ENCODE results near the gene HRAS.

Gene HRAS

DNA sequence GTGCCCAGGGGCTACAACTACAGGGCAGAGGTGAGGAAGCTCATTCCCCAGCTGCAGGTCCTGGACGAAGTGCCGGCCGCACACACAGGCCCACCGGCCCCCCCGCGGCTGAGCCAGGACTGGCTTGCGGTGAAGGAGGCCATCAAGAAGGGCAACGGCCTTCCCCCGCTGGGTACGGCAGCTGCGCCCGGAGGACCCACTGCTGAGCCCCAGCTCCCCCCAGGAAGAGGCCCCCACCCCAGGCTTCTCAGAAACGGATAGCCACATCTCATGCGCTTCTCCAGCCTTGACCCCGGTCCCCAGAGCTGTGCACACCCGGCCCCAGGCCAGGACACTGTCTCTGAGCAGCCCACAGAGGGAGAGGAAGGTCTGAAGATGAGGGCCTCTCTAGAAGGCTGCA, 15.8 kb upstream of the HRAS start:
- Histone ChIP-seq H3K27me3 (replicated peaks) (peaks cover 19% of the 10 kb centered on the region), H3K27ac (no peak overlapping the region), H3K4me3 (ENCODE audit: low read depth, low read length) (no peak overlapping the region), H3K36me3 (replicated peaks) (no peaks in the 10 kb centered on the region)
- DNase-seq: no peak
- in situ Hi-C loops (cut with HindIII; ENCODE audit: low pct_ligation_motif_present, low sequenced_read_pairs): no loop called here
- TF ChIP-seq, protein P1, sequence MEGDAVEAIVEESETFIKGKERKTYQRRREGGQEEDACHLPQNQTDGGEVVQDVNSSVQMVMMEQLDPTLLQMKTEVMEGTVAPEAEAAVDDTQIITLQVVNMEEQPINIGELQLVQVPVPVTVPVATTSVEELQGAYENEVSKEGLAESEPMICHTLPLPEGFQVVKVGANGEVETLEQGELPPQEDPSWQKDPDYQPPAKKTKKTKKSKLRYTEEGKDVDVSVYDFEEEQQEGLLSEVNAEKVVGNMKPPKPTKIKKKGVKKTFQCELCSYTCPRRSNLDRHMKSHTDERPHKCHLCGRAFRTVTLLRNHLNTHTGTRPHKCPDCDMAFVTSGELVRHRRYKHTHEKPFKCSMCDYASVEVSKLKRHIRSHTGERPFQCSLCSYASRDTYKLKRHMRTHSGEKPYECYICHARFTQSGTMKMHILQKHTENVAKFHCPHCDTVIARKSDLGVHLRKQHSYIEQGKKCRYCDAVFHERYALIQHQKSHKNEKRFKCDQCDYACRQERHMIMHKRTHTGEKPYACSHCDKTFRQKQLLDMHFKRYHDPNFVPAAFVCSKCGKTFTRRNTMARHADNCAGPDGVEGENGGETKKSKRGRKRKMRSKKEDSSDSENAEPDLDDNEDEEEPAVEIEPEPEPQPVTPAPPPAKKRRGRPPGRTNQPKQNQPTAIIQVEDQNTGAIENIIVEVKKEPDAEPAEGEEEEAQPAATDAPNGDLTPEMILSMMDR (IDR thresholded peaks at IDR 0.05; ENCODE audit: low read depth, low read length, missing control alignments): no peak

DNA sequence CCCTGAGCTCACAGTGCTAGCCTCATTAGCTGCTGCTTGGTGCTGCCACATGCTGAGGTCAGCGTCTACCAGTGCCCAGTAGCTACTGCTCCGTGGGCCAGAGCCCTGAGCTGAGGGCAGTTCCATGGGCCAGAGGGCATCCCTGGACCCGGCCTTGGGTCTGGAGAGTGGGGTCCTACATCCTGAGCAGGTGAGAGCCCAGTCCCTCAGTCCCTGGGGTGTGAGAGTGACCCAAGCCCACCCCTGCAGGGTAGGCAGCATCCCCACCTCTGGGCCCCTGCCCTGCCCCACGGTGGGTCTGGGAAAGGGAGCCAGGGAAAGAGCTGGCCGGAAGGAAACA, 15.3 kb upstream of the HRAS start:
- Histone ChIP-seq H3K36me3 (replicated peaks) (no peaks in the 10 kb centered on the region), H3K4me3 (ENCODE audit: low read depth, low read length) (no peak overlapping the region), H3K27me3 (replicated peaks) (peaks cover 14% of the 10 kb centered on the region), H3K27ac (no peak overlapping the region)
- TF ChIP-seq, protein P1 (IDR thresholded peaks at IDR 0.05; ENCODE audit: low read depth, low read length, missing control alignments): no peak
- in situ Hi-C loops (cut with HindIII; ENCODE audit: low pct_ligation_motif_present, low sequenced_read_pairs): no loop called here
- DNase-seq: no peak

DNA sequence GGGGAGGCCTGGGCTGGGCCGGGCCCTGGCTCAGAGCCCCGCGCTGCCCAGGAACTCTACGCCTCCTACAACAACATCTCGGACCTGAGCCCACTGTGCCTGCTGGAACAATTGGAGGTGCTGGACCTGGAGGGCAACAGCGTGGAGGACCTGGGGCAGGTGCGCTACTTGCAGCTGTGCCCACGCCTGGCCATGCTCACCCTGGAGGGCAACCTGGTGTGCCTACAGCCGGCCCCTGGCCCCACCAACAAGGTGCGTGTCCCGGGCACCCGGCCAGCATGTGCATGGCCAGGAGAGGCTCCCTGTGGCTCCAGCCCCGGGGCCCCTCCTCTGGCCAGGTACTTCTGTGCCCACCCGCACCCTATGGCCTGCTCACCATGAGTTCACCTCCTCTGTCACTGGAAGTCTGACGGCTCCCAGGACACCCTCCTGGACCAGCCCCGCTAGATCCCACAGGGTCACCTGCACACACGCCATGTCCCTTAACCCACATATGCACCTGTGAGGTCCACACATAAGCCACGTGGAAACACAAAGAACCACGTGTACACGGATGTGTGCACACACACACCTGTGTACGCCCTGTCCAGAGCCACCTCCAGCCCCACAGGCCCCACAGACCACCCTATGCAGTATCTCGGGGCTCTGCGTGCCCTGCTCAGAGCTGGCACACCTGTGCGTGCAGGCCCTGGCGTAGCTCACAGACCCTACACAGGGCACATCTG, 14.8 kb upstream of the HRAS start:
- Histone ChIP-seq H3K27me3 (replicated peaks) (peaks cover 9% of the 10 kb centered on the region), H3K4me3 (ENCODE audit: low read depth, low read length) (no peak overlapping the region), H3K27ac (no peak overlapping the region), H3K36me3 (replicated peaks) (no peaks in the 10 kb centered on the region)
- TF ChIP-seq, protein P1 (IDR thresholded peaks at IDR 0.05; ENCODE audit: low read depth, low read length, missing control alignments): no peak
- DNase-seq: no peak
- in situ Hi-C loops (cut with HindIII; ENCODE audit: low pct_ligation_motif_present, low sequenced_read_pairs): no loop called here

DNA sequence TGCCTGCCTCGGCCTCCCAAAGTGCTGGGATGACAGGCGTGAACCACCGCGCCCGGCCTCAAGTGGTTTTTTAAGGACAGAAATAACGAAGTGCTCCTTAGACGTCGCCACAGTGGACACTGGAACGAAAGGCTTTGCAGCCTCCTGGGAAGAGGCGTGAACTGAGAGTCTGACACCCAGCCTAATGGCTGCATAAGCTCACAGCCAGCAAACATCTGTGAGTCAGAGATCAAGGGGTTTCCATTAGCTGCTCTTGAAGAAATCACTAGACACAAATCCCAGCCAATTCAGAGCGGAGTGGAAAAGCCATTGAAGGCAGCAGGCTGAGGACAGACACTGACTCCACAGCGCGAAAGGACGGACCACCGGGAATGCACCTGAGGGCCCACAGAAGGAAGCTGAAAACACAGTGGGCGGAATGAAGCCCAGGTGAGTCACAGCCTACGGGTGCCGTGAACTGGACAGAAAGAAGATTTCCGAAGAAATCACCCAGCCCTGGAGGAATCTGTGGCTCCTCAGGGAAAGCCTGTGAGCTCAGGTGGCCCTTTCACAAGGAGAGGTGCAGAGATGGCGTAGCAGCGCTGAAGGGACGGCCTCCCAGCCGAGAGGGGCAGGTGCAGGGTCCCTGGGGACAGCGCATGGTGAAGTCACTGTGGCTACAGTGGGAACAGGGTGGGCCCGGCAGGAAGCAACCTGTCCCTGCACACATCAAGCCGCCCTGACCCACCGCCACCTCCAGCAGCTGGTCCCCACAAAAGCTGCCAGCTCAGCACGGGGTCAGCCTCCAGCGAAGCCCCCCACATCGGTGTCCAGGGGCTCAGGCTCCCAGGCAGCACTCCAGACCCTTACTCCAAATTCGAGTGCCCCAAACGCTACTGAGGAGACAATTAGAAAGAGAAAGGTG, 13.6 kb upstream of the HRAS start:
- no peak overlapping the region for H3K4me3 ChIP-seq (ENCODE audit: low read depth, low read length)
- H3K27me3 ChIP-seq (replicated peaks): no peaks in the 10 kb centered on the region
- TF ChIP-seq, protein P1 (IDR thresholded peaks at IDR 0.05; ENCODE audit: low read depth, low read length, missing control alignments): no peak
- no peak overlapping the region for H3K27ac ChIP-seq
- in situ Hi-C loops (cut with HindIII; ENCODE audit: low pct_ligation_motif_present, low sequenced_read_pairs): no loop called here
- H3K36me3 ChIP-seq (replicated peaks): no peaks in the 10 kb centered on the region
- no peak for DNase-seq

DNA sequence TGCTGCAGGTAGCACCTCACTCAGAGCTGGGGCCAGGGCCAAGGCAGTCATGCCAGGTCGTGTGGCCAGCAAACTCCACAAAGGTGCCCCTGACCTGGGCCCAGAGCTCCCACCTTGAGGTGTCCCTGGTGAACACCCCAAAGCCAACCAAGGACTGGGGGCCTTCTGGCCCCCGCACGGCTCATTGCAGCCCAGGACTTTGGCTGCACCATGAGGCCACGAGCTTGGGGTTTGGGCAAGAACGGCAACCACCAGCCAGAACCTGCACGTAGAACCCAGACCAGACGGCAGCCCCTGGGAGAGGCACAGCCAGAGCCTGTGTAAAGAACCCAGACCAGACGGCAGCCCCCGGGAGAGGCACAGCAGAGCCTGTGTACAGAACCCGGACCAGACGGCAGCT, 9.8 kb upstream of the HRAS start:
- TF ChIP-seq, protein P1 (IDR thresholded peaks at IDR 0.05; ENCODE audit: low read depth, low read length, missing control alignments): no peak
- H3K27me3 ChIP-seq (replicated peaks): no peaks in the 10 kb centered on the region
- H3K4me3 ChIP-seq (ENCODE audit: low read depth, low read length): no peak overlapping the region
- H3K36me3 ChIP-seq (replicated peaks): no peaks in the 10 kb centered on the region
- H3K27ac ChIP-seq: no peak overlapping the region
- DNase-seq: no peak
- in situ Hi-C loops (cut with HindIII; ENCODE audit: low pct_ligation_motif_present, low sequenced_read_pairs): no loop called here

All from brain microvascular endothelial cell (primary cell).